WTC11 (cell line): Measurements from ENCODE around the gene FAM107B. TPM values are rescaled to one million over a fixed set of nuclear protein-coding genes. Genes with fewer than 3 reads are reported as not detected.

Experiments
- ATAC-seq: fragments of 200-7000 bp; cut with Tn5 transposase; 2 replicates; pipeline ENCODE4 v1.10.0; 2021; ENCODE audit warnings: mild to moderate bottlenecking, moderate library complexity
- CTCF ChIA-PET: fragments of 300-600 bp; sonication (Branson Sonifier 250); formaldehyde crosslinking; loops from one replicate; lab custom pipeline; 2021; ENCODE audit warnings: antibody characterized with exemption; lab: Charles Lee
- POLR2A ChIA-PET: fragments of 350-600 bp; sonication (Branson Sonifier 250); formaldehyde crosslinking; loops from one replicate; lab custom pipeline; 2021; ENCODE audit warnings: antibody characterized with exemption; lab: Charles Lee
- DNase-seq: peaks from one replicate; pipeline ENCODE4 v3.0.0; 2021; ENCODE audit warnings: low spot score
- H3K27ac Mint-ChIP-seq: 2 replicates; pipeline ENCODE4 v1.8.0; 2021; ENCODE audit warnings: mixed read lengths
- H3K27me3 Mint-ChIP-seq: 2 replicates; pipeline ENCODE4 v1.8.0; 2021; ENCODE audit warnings: low read depth, mild to moderate bottlenecking, moderate library complexity, mixed read lengths
- H3K36me3 Mint-ChIP-seq: 2 replicates; pipeline ENCODE4 v1.8.0; 2021; ENCODE audit warnings: mixed read lengths
- H3K4me1 Mint-ChIP-seq: 2 replicates; pipeline ENCODE4 v1.8.0; 2022; ENCODE audit warnings: mixed read lengths
- H3K4me3 Mint-ChIP-seq: 2 replicates; pipeline ENCODE4 v1.8.0; 2021; ENCODE audit warnings: mild to moderate bottlenecking, moderate library complexity, mixed read lengths
- H3K9me3 Mint-ChIP-seq: 2 replicates; pipeline ENCODE4 v1.8.0; 2021; ENCODE audit warnings: mixed read lengths
- ATF1 ChIP-seq: sonication (generic); formaldehyde crosslinking; IDR thresholded peaks from 2 replicates; pipeline ENCODE4 v1.8.1; 2023; ENCODE audit warnings: mild to moderate bottlenecking, moderate library complexity, missing genetic modification reagents
- CDX4 ChIP-seq: fragments of 250-450 bp; sonication (Bioruptor Pico); IDR thresholded peaks from 2 replicates; pipeline ENCODE4 v1.9.0; 2021; ENCODE audit warnings: moderate library complexity, mild to moderate bottlenecking, inconsistent platforms, borderline replicate concordance
- CREM ChIP-seq: sonication (generic); formaldehyde crosslinking; IDR thresholded peaks from 2 replicates; pipeline ENCODE4 v1.8.1; 2022; ENCODE audit warnings: mild to moderate bottlenecking, missing genetic modification reagents, moderate library complexity
- CTCF ChIP-seq: fragments of 200-600 bp; IDR thresholded peaks from 2 replicates; pipeline ENCODE4 v1.8.0; 2022; ENCODE audit warnings: antibody characterized with exemption
- E2F4 ChIP-seq: sonication (generic); formaldehyde crosslinking; IDR thresholded peaks from 2 replicates; pipeline ENCODE4 v1.8.1; 2022; ENCODE audit warnings: low read depth, mild to moderate bottlenecking, moderate library complexity, missing genetic modification reagents, borderline replicate concordance
- E2F5 ChIP-seq: sonication (generic); formaldehyde crosslinking; IDR thresholded peaks from 2 replicates; pipeline ENCODE4 v1.8.1; 2022; ENCODE audit warnings: mild to moderate bottlenecking, moderate library complexity, missing genetic modification reagents
- ETV6 ChIP-seq: sonication (generic); formaldehyde crosslinking; IDR thresholded peaks from 2 replicates; pipeline ENCODE4 v1.8.1; 2022; ENCODE audit warnings: mild to moderate bottlenecking, missing genetic modification reagents
- FOXK1 ChIP-seq: sonication (generic); formaldehyde crosslinking; IDR thresholded peaks from 2 replicates; pipeline ENCODE4 v1.8.0; 2022; ENCODE audit warnings: mild to moderate bottlenecking, moderate library complexity, missing genetic modification reagents
- FOXP1 ChIP-seq: sonication (generic); formaldehyde crosslinking; IDR thresholded peaks from 2 replicates; pipeline ENCODE4 v1.8.0; 2022; ENCODE audit warnings: missing genetic modification reagents, mild to moderate bottlenecking, moderate library complexity, borderline replicate concordance
- GABPB1 ChIP-seq: sonication (generic); formaldehyde crosslinking; IDR thresholded peaks from 2 replicates; pipeline ENCODE4 v1.8.1; 2023; ENCODE audit warnings: mild to moderate bottlenecking, missing genetic modification reagents
- HMGXB4 ChIP-seq: sonication (generic); formaldehyde crosslinking; IDR thresholded peaks from 2 replicates; pipeline ENCODE4 v1.8.1; 2023; ENCODE audit warnings: mild to moderate bottlenecking, moderate library complexity, missing genetic modification reagents
- IRF2 ChIP-seq: sonication (generic); formaldehyde crosslinking; IDR thresholded peaks from 2 replicates; pipeline ENCODE4 v1.8.0; 2022; ENCODE audit warnings: low read depth, missing genetic modification reagents, borderline replicate concordance
- MAX ChIP-seq: sonication (generic); formaldehyde crosslinking; IDR thresholded peaks from 2 replicates; pipeline ENCODE4 v1.8.0; 2022; ENCODE audit warnings: mild to moderate bottlenecking, missing genetic modification reagents
- MLX ChIP-seq: sonication (generic); formaldehyde crosslinking; IDR thresholded peaks from 2 replicates; pipeline ENCODE4 v1.8.1; 2023; ENCODE audit warnings: mild to moderate bottlenecking, missing genetic modification reagents, moderate library complexity
- NFATC4 ChIP-seq: fragments of 250-450 bp; sonication (Bioruptor Pico); IDR thresholded peaks from 2 replicates; pipeline ENCODE4 v1.9.0; 2021; ENCODE audit warnings: mild to moderate bottlenecking
- SP1 ChIP-seq: sonication (generic); formaldehyde crosslinking; conservative IDR thresholded peaks from 2 replicates; pipeline ENCODE4 v1.8.1; 2022; ENCODE audit warnings: missing genetic modification reagents
- TEAD1 ChIP-seq: sonication (generic); formaldehyde crosslinking; IDR thresholded peaks from 2 replicates; pipeline ENCODE4 v1.8.0; 2022; ENCODE audit warnings: mild to moderate bottlenecking, missing genetic modification reagents
- USF2 ChIP-seq: sonication (generic); formaldehyde crosslinking; IDR thresholded peaks from 2 replicates; pipeline ENCODE4 v1.8.1; 2023; ENCODE audit warnings: mild to moderate bottlenecking, missing genetic modification reagents, moderate library complexity
- ZBTB43 ChIP-seq: sonication (generic); formaldehyde crosslinking; IDR thresholded peaks from 2 replicates; pipeline ENCODE4 v1.8.1; 2023; ENCODE audit warnings: mild to moderate bottlenecking, missing genetic modification reagents
- ZNF263 ChIP-seq: sonication (generic); formaldehyde crosslinking; IDR thresholded peaks from 2 replicates; pipeline ENCODE4 v1.8.1; 2022; ENCODE audit warnings: low read depth, mild to moderate bottlenecking, moderate library complexity, missing genetic modification reagents
- ZNF317 ChIP-seq: sonication (generic); formaldehyde crosslinking; IDR thresholded peaks from 2 replicates; pipeline ENCODE4 v1.8.1; 2023; ENCODE audit warnings: low read depth, mild to moderate bottlenecking, moderate library complexity, missing genetic modification reagents, borderline replicate concordance
- ZNF671 ChIP-seq: fragments of 250-450 bp; sonication (Bioruptor Pico); IDR thresholded peaks from 2 replicates; pipeline ENCODE4 v1.8.0; 2021; ENCODE audit warnings: mild to moderate bottlenecking
- total RNA-seq: library from RNA; stranded (reverse); gene quantifications from 3 replicates; pipeline ENCODE4 v1.2.3, GENCODE V29; 2021

The FAM107B gene
- total RNA-seq, 1 experiment from 2014 or later, result 22.4 TPM

GRCh38 chr10:14660831-14661230, 113.9 kb downstream of the FAM107B start:
- ATAC-seq, result no peak
- Mint-ChIP-seq H3K27ac (no peak overlapping the region), H3K9me3 (peaks cover 18% of the 10 kb centered on the region), H3K4me1 (peaks cover 15% of the 10 kb centered on the region), H3K27me3 (peaks cover 4% of the 10 kb centered on the region; the same call in 1 of the 2 replicates), H3K4me3 (no peak overlapping the region), H3K36me3 (no peaks in the 10 kb centered on the region)
- ChIA-PET POLR2A (no interaction called here), CTCF (no interaction called here)
- TF ChIP-seq IRF2 (CRISPR knock-in tag), result no peak
- TF ChIP-seq MLX (CRISPR knock-in tag), result no peak
- TF ChIP-seq FOXK1, result no peak
- TF ChIP-seq ETV6 (CRISPR knock-in tag), result no peak
- TF ChIP-seq TEAD1 (CRISPR knock-in tag), result no peak
- TF ChIP-seq CDX4 (CRISPR knock-in tag), result no peak
- TF ChIP-seq USF2, result no peak
- no peak for TF ChIP-seq NFATC4 (CRISPR knock-in tag)
- no peak for TF ChIP-seq CTCF
- TF ChIP-seq ZBTB43, result no peak
- no peak for TF ChIP-seq HMGXB4 (CRISPR knock-in tag)
- no peak for TF ChIP-seq E2F4 (CRISPR knock-in tag)
- TF ChIP-seq GABPB1 (CRISPR knock-in tag), result no peak
- DNase-seq, result no peak

- Mint-ChIP-seq H3K4me3 (no peak overlapping the region), H3K27ac (no peak overlapping the region), H3K27me3 (peaks cover 4% of the 10 kb centered on the region; the same call in 1 of the 2 replicates), H3K4me1 (peaks cover 26% of the 10 kb centered on the region), H3K36me3 (no peaks in the 10 kb centered on the region), H3K9me3 (peaks cover 15% of the 10 kb centered on the region; the same call in 1 of the 2 replicates)
- TF ChIP-seq CDX4 (CRISPR knock-in tag) (no peak), ZNF317 (CRISPR knock-in tag) (no peak), E2F5 (no peak), FOXP1 (no peak), SP1 (CRISPR knock-in tag) (no peak), HMGXB4 (CRISPR knock-in tag) (no peak), ZNF263 (CRISPR knock-in tag) (no peak), MAX (CRISPR knock-in tag) (no peak), ZNF671 (CRISPR knock-in tag) (no peak), ATF1 (CRISPR knock-in tag) (no peak), CREM (CRISPR knock-in tag) (no peak)
- POLR2A ChIA-PET, result no interaction called here
- DNase-seq (no peak), ATAC-seq (no peak)
- CTCF ChIA-PET, result no interaction called here
Observed at GRCh38 chr10:14659626-14660196, 115.0 kb downstream of the FAM107B start.
